Fibroblast of the conjunctiva (primary cell): ENCODE data around the gene NKIRAS2.
"Not testable (repeated sequence)": the region's sequence is repeated elsewhere in the genome, so short reads cannot be mapped to it uniquely, and the experiment has no call there.

Source experiments
- DNase-seq: peaks from one replicate; pipeline ENCODE4 v3.0.0-alpha.2; 2010; ENCODE audit warnings: low read depth

NKIRAS2 gene

GRCh38 chr17:41998497-41998896 is 21.4 kb upstream of the NKIRAS2 start:
- no peak for DNase-seq

GRCh38 chr17:42000413-42001133 is 19.3 kb upstream of the NKIRAS2 start:
- DNase-seq = no peak

- DNase-seq = no peak
Observed at GRCh38 chr17:42001729-42002128, 18.2 kb upstream of the NKIRAS2 start.

DNA sequence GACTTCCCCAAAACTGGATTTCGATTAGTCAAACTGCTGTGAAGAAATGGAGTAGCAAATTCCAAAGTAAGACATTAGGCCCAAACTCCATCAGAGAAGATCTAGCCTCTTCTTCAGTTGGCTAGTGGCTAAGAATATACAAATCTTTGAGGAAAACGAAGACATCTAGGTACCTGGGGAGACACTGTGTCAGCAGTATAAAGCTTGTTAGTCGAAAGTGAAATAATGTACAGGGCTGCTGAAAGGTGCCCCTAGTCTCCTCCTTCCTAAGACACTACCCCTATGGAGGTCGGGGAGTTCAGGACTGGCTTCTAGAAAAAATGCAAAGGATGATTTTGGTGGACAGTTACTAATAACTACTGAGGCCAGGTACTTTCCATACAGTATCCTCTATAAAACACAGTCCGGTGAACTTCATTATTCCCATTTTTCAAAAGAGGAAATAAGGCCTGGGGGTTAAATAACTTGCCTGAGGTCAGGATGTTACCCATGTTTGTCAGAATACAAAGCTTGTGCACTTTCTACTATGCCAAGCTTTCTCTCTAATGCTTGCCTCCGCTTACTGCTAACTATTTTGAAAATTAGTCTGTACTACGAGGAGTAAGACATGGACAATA is 17.6 kb upstream of the NKIRAS2 start:
- DNase-seq = no peak

- DNase-seq = no peak
Observed at GRCh38 chr17:42002792-42003301, 17.0 kb upstream of the NKIRAS2 start.

GRCh38 chr17:42005166-42005565 is 14.7 kb upstream of the NKIRAS2 start:
- no peak for DNase-seq

DNA sequence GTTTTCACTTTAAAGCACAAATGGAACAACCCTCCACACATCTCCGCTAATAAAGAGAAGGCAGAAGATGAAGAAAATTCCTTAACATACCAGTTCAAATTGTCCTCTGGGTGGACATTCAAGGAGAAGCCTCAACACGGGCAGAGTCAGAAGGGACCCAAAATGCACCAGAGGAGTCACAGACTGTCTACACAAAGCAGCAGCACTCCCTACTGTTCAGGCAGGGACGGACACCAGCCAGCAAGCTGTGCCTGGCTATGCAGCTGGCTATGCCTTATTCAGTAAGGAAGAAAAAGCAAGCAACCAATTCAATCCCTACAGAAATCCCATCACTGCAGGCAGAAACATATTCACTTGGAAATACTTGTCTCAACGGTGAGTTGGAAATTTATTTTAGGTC is 10.7 kb upstream of the NKIRAS2 start:
- DNase-seq = no peak

GRCh38 chr17:42010266-42010680 is 9.6 kb upstream of the NKIRAS2 start:
- DNase-seq = not testable (repeated sequence)

DNA sequence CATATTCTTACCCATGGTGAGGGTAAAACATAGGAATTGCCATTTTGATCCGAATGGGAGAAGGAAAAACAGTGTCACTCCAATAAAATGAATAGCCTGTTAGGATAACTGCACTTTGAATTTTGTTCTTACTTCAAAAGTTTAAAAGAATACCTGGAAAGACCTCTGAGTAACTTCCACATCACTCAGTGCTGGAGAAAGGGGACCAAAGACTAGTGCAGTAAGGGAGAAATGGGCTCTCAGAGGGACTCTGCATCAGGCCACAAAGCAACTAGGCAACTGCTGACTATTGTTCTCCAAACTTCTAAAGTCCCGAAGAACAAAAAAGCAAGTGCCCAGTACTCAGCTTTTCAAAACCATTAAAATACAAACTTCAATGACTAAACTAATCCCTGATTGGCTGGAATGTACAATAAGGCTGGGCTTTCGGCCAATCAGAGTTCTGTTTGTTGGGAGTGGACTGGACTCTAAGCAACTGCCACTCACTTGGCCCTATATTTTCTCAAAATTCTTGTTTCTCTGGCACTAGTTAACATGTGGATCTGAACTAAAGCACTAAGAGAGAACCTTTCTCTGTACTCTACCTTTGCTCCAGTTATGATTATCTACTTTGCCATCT is 8.9 kb upstream of the NKIRAS2 start:
- DNase-seq = no peak

GRCh38 chr17:42012363-42012762 is 7.5 kb upstream of the NKIRAS2 start:
- not testable (repeated sequence) for DNase-seq

GRCh38 chr17:42013740-42014139 is 6.2 kb upstream of the NKIRAS2 start:
- not testable (repeated sequence) for DNase-seq

- DNase-seq = no peak
Observed at GRCh38 chr17:42016411-42016831, 3.5 kb upstream of the NKIRAS2 start.

GRCh38 chr17:42016941-42017865 is 2.7 kb upstream of the NKIRAS2 start, which contains the start of gene DNAJC7:
TSS of gene DNAJC7 (minus strand) at chr17:42017439. CDS start at chr17:42017416, 23 bp downstream.
- DNase-seq = peak; percentile 79

GRCh38 chr17:42017866-42018200 is 2.1 kb upstream of the NKIRAS2 start:
- DNase-seq = no peak

- no peak for DNase-seq
Observed at GRCh38 chr17:42018339-42018738, 1.6 kb upstream of the NKIRAS2 start.

DNA sequence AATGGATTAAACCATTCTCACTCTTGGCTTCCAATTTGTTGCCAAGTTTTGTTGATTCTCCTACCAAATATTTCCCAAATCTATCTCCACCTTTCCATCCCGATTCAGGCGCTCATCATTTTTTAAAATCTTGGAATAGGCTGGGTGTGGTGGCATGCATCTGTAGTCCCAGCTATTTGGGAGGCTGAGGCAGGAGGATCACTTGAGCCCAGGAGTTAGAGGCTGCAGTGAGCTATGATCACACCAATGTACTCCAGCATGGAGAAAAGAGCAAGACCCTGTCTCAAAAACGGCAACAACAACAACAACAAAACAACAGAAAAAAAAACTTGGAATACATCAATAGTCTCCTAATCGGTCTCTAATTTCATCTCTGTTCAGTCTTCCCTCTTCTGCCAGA is 902 bp upstream of the NKIRAS2 start:
- DNase-seq = no peak

DNA sequence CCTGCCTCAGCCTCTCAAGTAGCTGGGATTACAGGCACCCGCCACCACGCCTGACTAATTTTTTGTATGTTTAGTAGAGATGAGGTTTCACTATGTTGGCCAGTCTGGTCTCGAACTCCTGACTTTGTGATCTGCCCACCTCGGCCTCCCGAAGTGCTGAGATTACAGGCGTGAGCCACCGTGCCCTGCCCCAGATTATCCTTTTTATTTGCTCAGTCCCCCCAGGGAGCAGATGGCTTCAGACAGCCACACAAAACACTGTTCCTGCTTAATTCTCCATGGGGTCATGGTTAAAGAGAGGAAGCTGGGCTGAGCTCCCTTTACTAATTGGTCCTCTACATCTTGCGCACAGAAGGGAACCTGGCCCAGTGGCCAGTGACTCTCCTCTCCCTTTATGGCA is 955 bp downstream of the NKIRAS2 start:
- DNase-seq = not testable (repeated sequence)

- no peak for DNase-seq
Observed at GRCh38 chr17:42023524-42024349, 3.8 kb downstream of the NKIRAS2 start.

- DNase-seq = no peak
Observed at GRCh38 chr17:42025191-42025579, 5.3 kb downstream of the NKIRAS2 start.

- no peak for DNase-seq
Observed at GRCh38 chr17:42025936-42026335, 6.0 kb downstream of the NKIRAS2 start.
